ENCODE measurements around the gene SH3BP4.

The SH3BP4 gene

GRCh38 chr2:234913208-234913626 lies 38.6 kb upstream of the SH3BP4 start:
- Histone ChIP-seq H3K9me2 (replicated peaks; ENCODE audit: insufficient read depth, low read length) (no peaks in the 10 kb centered on the region), H4K20me1 (ENCODE audit: low read depth, low read length) (no peaks in the 10 kb centered on the region), H3K27me3 (ENCODE audit: low read length) (no peaks in the 10 kb centered on the region), H3K79me2 (ENCODE audit: insufficient read depth, low read length) (no peaks in the 10 kb centered on the region), H3F3A (ENCODE audit: insufficient read depth) (no peaks in the 10 kb centered on the region), H3K27ac (ENCODE audit: low read depth, low read length) (no peak overlapping the region), H3K4me2 (ENCODE audit: low read depth, low read length, poor library complexity, severe bottlenecking) (no peak overlapping the region), H3K36me3 (ENCODE audit: low read length) (no peaks in the 10 kb centered on the region), H2AFZ (ENCODE audit: low read depth, low read length, severe bottlenecking) (no peak overlapping the region), H3K9ac (ENCODE audit: low read length) (no peak overlapping the region), H3K9me3 (ENCODE audit: insufficient read depth, low read length) (no peaks in the 10 kb centered on the region), H3K4me3 (ENCODE audit: insufficient read depth, low read length, poor library complexity, severe bottlenecking) (no peak overlapping the region)
- TF ChIP-seq CTCF (IDR thresholded peaks at IDR 0.05; ENCODE audit: insufficient read depth, low read length, poor library complexity, severe bottlenecking) = no peak
- TF ChIP-seq EZH2phosphoT487 (conservative IDR thresholded peaks at IDR 0.05; ENCODE audit: low read length) = no peak

- TF ChIP-seq CTCF (IDR thresholded peaks at IDR 0.05; ENCODE audit: insufficient read depth, low read length, poor library complexity, severe bottlenecking) = no peak
- no peak for TF ChIP-seq EZH2phosphoT487 (conservative IDR thresholded peaks at IDR 0.05; ENCODE audit: low read length)
- H4K20me1 ChIP-seq (ENCODE audit: low read depth, low read length) = no peaks in the 10 kb centered on the region
- H3K4me3 ChIP-seq (ENCODE audit: insufficient read depth, low read length, poor library complexity, severe bottlenecking) = no peak overlapping the region
- H3K9me2 ChIP-seq (replicated peaks; ENCODE audit: insufficient read depth, low read length) = no peaks in the 10 kb centered on the region
- no peaks in the 10 kb centered on the region for H3K79me2 ChIP-seq (ENCODE audit: insufficient read depth, low read length)
- no peak overlapping the region for H2AFZ ChIP-seq (ENCODE audit: low read depth, low read length, severe bottlenecking)
- H3K27me3 ChIP-seq (ENCODE audit: low read length) = no peaks in the 10 kb centered on the region
- H3K36me3 ChIP-seq (ENCODE audit: low read length) = no peaks in the 10 kb centered on the region
- H3F3A ChIP-seq (ENCODE audit: insufficient read depth) = no peaks in the 10 kb centered on the region
- no peaks in the 10 kb centered on the region for H3K9me3 ChIP-seq (ENCODE audit: insufficient read depth, low read length)
- H3K27ac ChIP-seq (ENCODE audit: low read depth, low read length) = no peak overlapping the region
- no peak overlapping the region for H3K4me2 ChIP-seq (ENCODE audit: low read depth, low read length, poor library complexity, severe bottlenecking)
- H3K9ac ChIP-seq (ENCODE audit: low read length) = no peak overlapping the region
These were observed 37.3 kb upstream of the SH3BP4 start for GRCh38 chr2:234914371-234915154.

GRCh38 chr2:234916674-234917073 lies 35.1 kb upstream of the SH3BP4 start:
- Histone ChIP-seq H3K9ac (ENCODE audit: low read length) (no peak overlapping the region), H3K4me2 (ENCODE audit: low read depth, low read length, poor library complexity, severe bottlenecking) (no peak overlapping the region), H3K4me3 (ENCODE audit: insufficient read depth, low read length, poor library complexity, severe bottlenecking) (no peak overlapping the region), H2AFZ (ENCODE audit: low read depth, low read length, severe bottlenecking) (no peak overlapping the region), H3K9me2 (replicated peaks; ENCODE audit: insufficient read depth, low read length) (no peaks in the 10 kb centered on the region), H3K27ac (ENCODE audit: low read depth, low read length) (no peak overlapping the region), H3K9me3 (ENCODE audit: insufficient read depth, low read length) (no peaks in the 10 kb centered on the region), H4K20me1 (ENCODE audit: low read depth, low read length) (no peaks in the 10 kb centered on the region), H3K36me3 (ENCODE audit: low read length) (no peaks in the 10 kb centered on the region), H3F3A (ENCODE audit: insufficient read depth) (no peaks in the 10 kb centered on the region), H3K27me3 (ENCODE audit: low read length) (no peaks in the 10 kb centered on the region), H3K79me2 (ENCODE audit: insufficient read depth, low read length) (no peaks in the 10 kb centered on the region)
- TF ChIP-seq EZH2phosphoT487 (conservative IDR thresholded peaks at IDR 0.05; ENCODE audit: low read length) = no peak
- TF ChIP-seq CTCF (IDR thresholded peaks at IDR 0.05; ENCODE audit: insufficient read depth, low read length, poor library complexity, severe bottlenecking) = no peak

Measured in SU-DHL-6 (cell line).